ENCODE measurements around the gene MRPL17.

DNA sequence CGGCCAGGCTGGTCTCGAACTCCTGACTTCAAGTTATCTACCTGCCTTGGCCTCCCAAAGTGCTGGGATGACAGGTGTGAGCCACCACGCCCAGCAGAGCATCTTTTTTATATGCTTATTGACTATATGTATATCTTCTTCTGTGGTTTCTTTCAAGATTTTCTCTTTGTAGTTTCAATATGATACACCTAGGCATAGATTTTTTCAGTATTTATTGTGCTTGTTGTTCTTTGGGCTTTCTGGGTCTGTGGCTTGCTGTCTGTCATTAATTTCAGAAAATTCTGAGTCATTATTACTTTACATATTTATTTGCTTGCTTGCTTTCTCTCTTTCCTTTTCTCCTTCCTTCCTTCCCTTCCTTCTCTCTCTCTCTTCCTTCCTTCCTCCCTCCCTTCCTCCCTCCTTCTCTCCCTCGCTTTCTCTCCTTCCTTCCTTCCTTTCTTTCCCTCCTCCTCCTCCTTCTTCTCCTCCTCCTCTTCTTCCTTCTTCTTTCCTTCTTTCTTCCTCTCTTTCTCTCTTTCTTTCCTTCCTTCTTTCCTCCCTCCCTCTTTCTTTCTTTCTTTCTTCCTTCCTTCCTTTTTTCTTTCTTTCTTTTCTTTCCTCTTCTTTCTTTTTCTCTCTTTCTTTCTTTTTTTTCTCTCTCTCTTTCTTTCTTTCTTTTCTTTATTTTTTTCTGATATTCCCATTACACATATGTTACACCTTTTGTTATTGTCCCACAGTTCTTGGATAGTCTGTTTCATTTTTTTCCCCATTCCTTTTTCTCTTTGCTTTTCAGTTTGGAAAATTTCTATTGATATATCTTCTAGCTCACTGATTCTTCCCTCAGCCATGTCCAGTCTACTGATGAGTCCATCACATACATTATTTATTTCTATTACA lies 16.6 kb downstream of the MRPL17 start:
- TF ChIP-seq SUZ12 (IDR thresholded peaks at IDR 0.05; ENCODE audit: extremely low read depth, insufficient read depth, insufficient read length) (no peak), YY1 (IDR thresholded peaks at IDR 0.05; ENCODE audit: insufficient read depth, insufficient read length) (no peak)

Measured in NT2/D1 (cell line).